H1 (cell line): ENCODE data around the gene BGN. TPM values are rescaled to one million over a fixed set of nuclear protein-coding genes. Genes with fewer than 3 reads are reported as not detected.

ENCODE experiments used
- CTCF ChIA-PET: fragments of 300-600 bp; sonication (Branson Sonifier 250); formaldehyde crosslinking; loops from one replicate; lab custom pipeline; 2021; ENCODE audit not compliant: partially characterized antibody; lab: Charles Lee
- POLR2A ChIA-PET: fragments of 300-600 bp; sonication (Branson Sonifier 250); formaldehyde crosslinking; loops from one replicate; lab custom pipeline; 2021; ENCODE audit warnings: inconsistent platforms; ENCODE audit not compliant: partially characterized antibody; lab: Charles Lee
- DNase-seq, 2 experiments: peaks; one replicate each; pipeline versions ENCODE4 v3.0.0 to v3.0.0-alpha.2; 2010 to 2022; ENCODE audit warnings: low spot score in 2 of 2, low read depth in 1 of 2, mixed read lengths in 1 of 2
- FAIRE-seq: peaks from 2 replicates; lab custom pipeline; 2011; peaks lifted over from hg19 to GRCh38; lab: Jason Lieb, UNC
- H2AFZ ChIP-seq: 2 replicates; pipeline ENCODE4 v1.8.1; 2012; ENCODE audit warnings: low read length, inconsistent platforms
- H2AK5ac ChIP-seq: 2 replicates; pipeline ENCODE4 v1.6.1; 2013; ENCODE audit warnings: low read depth, low read length
- H2BK120ac ChIP-seq: replicated peaks from 2 replicates; pipeline ENCODE3; 2013; ENCODE audit warnings: low read depth, low read length, inconsistent platforms
- H2BK12ac ChIP-seq: 2 replicates; pipeline ENCODE4 v1.6.1; 2013; ENCODE audit warnings: low read depth, low read length
- H2BK15ac ChIP-seq: 2 replicates; pipeline ENCODE4 v1.6.1; 2013; ENCODE audit warnings: low read length
- H2BK20ac ChIP-seq: 2 replicates; pipeline ENCODE4 v1.6.1; 2013; ENCODE audit warnings: low read length
- H2BK5ac ChIP-seq: 2 replicates; pipeline ENCODE4 v1.6.1; 2013; ENCODE audit warnings: low read depth, low read length
- H3K14ac ChIP-seq: 2 replicates; pipeline ENCODE4 v1.6.1; 2013; ENCODE audit warnings: inconsistent platforms; ENCODE audit not compliant: insufficient read length
- H3K18ac ChIP-seq: 2 replicates; pipeline ENCODE4 v1.6.1; 2013; ENCODE audit warnings: low read length; ENCODE audit errors: extremely low read depth
- H3K23ac ChIP-seq: 2 replicates; pipeline ENCODE4 v1.6.1; 2013; ENCODE audit warnings: inconsistent platforms; ENCODE audit not compliant: insufficient read length
- H3K23me2 ChIP-seq: 2 replicates; pipeline ENCODE4 v1.6.1; 2013; ENCODE audit warnings: low read depth, low read length
- H3K27ac ChIP-seq: 2 replicates; pipeline ENCODE4 v1.6.1; 2011; ENCODE audit warnings: low read depth, low read length, inconsistent platforms
- H3K27me3 ChIP-seq, 4 experiments: replicated peaks in 1 of 4; 1 replicate in 1 of 4; 2 replicates in 3 of 4; pipeline versions ENCODE4 v1.6.1 to v1.8.1; 2011 to 2013; ENCODE audit warnings: low read length in 3 of 4, mild to moderate bottlenecking in 3 of 4, inconsistent platforms in 2 of 4, mixed read lengths in 2 of 4, moderate library complexity in 1 of 4; ENCODE audit not compliant: control insufficient read depth in 3 of 4, insufficient read depth in 3 of 4; ENCODE audit errors: extremely low read depth in 1 of 4
- H3K36me3 ChIP-seq, 4 experiments: 2 replicates each; pipeline versions ENCODE4 v1.6.1 to v1.8.1; 2011 to 2013; ENCODE audit warnings: mild to moderate bottlenecking in 4 of 4, low read length in 3 of 4, moderate library complexity in 2 of 4, control low read depth in 1 of 4, inconsistent platforms in 1 of 4; ENCODE audit not compliant: insufficient read depth in 4 of 4, control insufficient read depth in 2 of 4
- H3K4ac ChIP-seq: replicated peaks from 2 replicates; pipeline ENCODE3; 2013; ENCODE audit warnings: low read length, low read depth, mixed read lengths, inconsistent platforms; ENCODE audit not compliant: insufficient read length
- H3K4me1 ChIP-seq, 4 experiments: replicated peaks in 1 of 4; 1 replicate in 1 of 4; 2 replicates in 3 of 4; pipeline versions ENCODE4 v1.6.1 to v1.8.1; 2011 to 2013; ENCODE audit warnings: low read length in 3 of 4, inconsistent platforms in 2 of 4, mixed read lengths in 1 of 4; ENCODE audit not compliant: insufficient read depth in 4 of 4, control insufficient read depth in 3 of 4
- H3K4me2 ChIP-seq, 2 experiments: 2 replicates each; pipeline versions ENCODE4 v1.6.1 to v1.8.1; 2011 to 2013; ENCODE audit warnings: low read depth in 2 of 2, low read length in 2 of 2, control low read depth in 1 of 2, inconsistent platforms in 1 of 2, mild to moderate bottlenecking in 1 of 2; ENCODE audit not compliant: insufficient read depth in 1 of 2
- H3K4me3 ChIP-seq, 4 experiments: fragments of 200-600, 300-600 bp in 1 of 4; sonication (generic), shearing (Covaris generic), sonication (Bioruptor Twin) in 1 of 4; 2 replicates each; pipeline versions ENCODE4 v1.5.1 to v1.8.1; 2011 to 2016; ENCODE audit warnings: low read length in 4 of 4, low read depth in 3 of 4, control low read depth in 2 of 4, inconsistent platforms in 2 of 4, mild to moderate bottlenecking in 2 of 4, mixed read lengths in 1 of 4, moderate library complexity in 1 of 4; ENCODE audit not compliant: insufficient read depth in 2 of 4; ENCODE audit errors: extremely low read depth in 1 of 4
- H3K56ac ChIP-seq: replicated peaks from 2 replicates; pipeline ENCODE3; 2013; ENCODE audit warnings: low read depth, mild to moderate bottlenecking, mixed read lengths, low read length, inconsistent platforms; ENCODE audit not compliant: insufficient read length
- H3K79me1 ChIP-seq: 2 replicates; pipeline ENCODE4 v1.6.1; 2013; ENCODE audit warnings: low read depth, low read length, control low read depth
- H3K79me2 ChIP-seq, 2 experiments: 2 replicates each; pipeline versions ENCODE4 v1.6.1 to v1.8.1; 2012 to 2013; ENCODE audit warnings: low read length in 2 of 2, mild to moderate bottlenecking in 2 of 2, inconsistent platforms in 1 of 2; ENCODE audit not compliant: insufficient read depth in 2 of 2, control insufficient read depth in 1 of 2
- H3K9ac ChIP-seq, 4 experiments: replicated peaks in 1 of 4; 1 replicate in 1 of 4; 2 replicates in 3 of 4; pipeline versions ENCODE4 v1.6.1 to v1.8.1; 2011 to 2013; ENCODE audit warnings: low read depth in 3 of 4, low read length in 3 of 4, control low read depth in 2 of 4, mild to moderate bottlenecking in 2 of 4, moderate library complexity in 2 of 4, inconsistent platforms in 1 of 4; ENCODE audit errors: extremely low read depth in 1 of 4
- H3K9me3 ChIP-seq, 2 experiments: 2 replicates each; pipeline versions ENCODE4 v1.6.1 to v1.8.1; 2012 to 2013; ENCODE audit warnings: mild to moderate bottlenecking in 2 of 2, moderate library complexity in 2 of 2, control low read depth in 1 of 2, inconsistent platforms in 1 of 2, low read depth in 1 of 2, low read length in 1 of 2, mixed read lengths in 1 of 2; ENCODE audit not compliant: insufficient read depth in 2 of 2
- H4K20me1 ChIP-seq, 2 experiments: replicated peaks in 1 of 2; 2 replicates each; pipeline versions ENCODE3 to v1.8.1; 2011 to 2013; ENCODE audit warnings: inconsistent platforms in 2 of 2, low read length in 2 of 2, mild to moderate bottlenecking in 1 of 2; ENCODE audit not compliant: insufficient read depth in 2 of 2, control insufficient read depth in 1 of 2
- H4K5ac ChIP-seq: 2 replicates; pipeline ENCODE4 v1.6.1; 2013; ENCODE audit warnings: low read length, low read depth, mixed read lengths, inconsistent platforms; ENCODE audit not compliant: insufficient read length
- H4K8ac ChIP-seq: 2 replicates; pipeline ENCODE4 v1.8.0; 2013; ENCODE audit warnings: mild to moderate bottlenecking, moderate library complexity, low read length, inconsistent platforms; ENCODE audit not compliant: insufficient read depth; ENCODE audit errors: extremely low read depth
- H4K91ac ChIP-seq: replicated peaks from 2 replicates; pipeline ENCODE3; 2013; ENCODE audit warnings: low read length, mixed read lengths, inconsistent platforms; ENCODE audit not compliant: insufficient read length
- CBX5 ChIP-seq: fragments of 300-800, 300-1000 bp; sonication (generic); IDR thresholded peaks from 2 replicates; pipeline ENCODE4 v1.7.1; 2016; ENCODE audit warnings: antibody characterized with exemption, low read length, low read depth
- CREB1 ChIP-seq: IDR thresholded peaks from 2 replicates; pipeline ENCODE4 v1.6.1; 2012; ENCODE audit warnings: inconsistent platforms
- CTCF ChIP-seq, 3 experiments: IDR thresholded peaks; 1 replicate in 2 of 3; 2 replicates in 1 of 3; pipeline versions ENCODE4 v1.5.1 to v1.6.1; 2011; ENCODE audit warnings: low read length in 3 of 3, mild to moderate bottlenecking in 3 of 3, inconsistent platforms in 2 of 3, low read depth in 1 of 3, moderate library complexity in 1 of 3; ENCODE audit not compliant: insufficient read depth in 1 of 3; ENCODE audit errors: control extremely low read depth in 1 of 3
- GTF2F1 ChIP-seq: IDR thresholded peaks from 2 replicates; pipeline ENCODE4 v1.6.1; 2012; ENCODE audit warnings: low read depth, low read length, improper control_type of control experiment, borderline replicate concordance
- HDAC6 ChIP-seq: IDR thresholded peaks from one replicate; pipeline ENCODE4 v1.7.1; 2012; ENCODE audit warnings: low read depth, mild to moderate bottlenecking, inconsistent platforms, low read length, moderate library complexity
- KDM4A ChIP-seq: IDR thresholded peaks from one replicate; pipeline ENCODE4 v1.7.1; 2012; ENCODE audit warnings: low read depth, mild to moderate bottlenecking, moderate library complexity, low read length, inconsistent platforms; ENCODE audit not compliant: severe bottlenecking
- NANOG ChIP-seq: IDR thresholded peaks from 2 replicates; pipeline ENCODE4 v1.6.1; 2011; ENCODE audit warnings: low read length, low read depth, mild to moderate bottlenecking, inconsistent platforms; ENCODE audit not compliant: insufficient read depth, poor library complexity, severe bottlenecking
- POLR2A ChIP-seq, 2 experiments: IDR thresholded peaks; 1 replicate in 1 of 2; 2 replicates in 1 of 2; pipeline ENCODE4 v1.6.1; 2011; ENCODE audit warnings: low read depth in 2 of 2, low read length in 2 of 2, mild to moderate bottlenecking in 2 of 2; ENCODE audit errors: control extremely low read depth in 1 of 2
- SUZ12 ChIP-seq: fragments of 200-600 bp; sonication (generic); IDR thresholded peaks from 2 replicates; pipeline ENCODE4 v1.6.1; 2012; ENCODE audit warnings: mild to moderate bottlenecking, inconsistent platforms, low read length, moderate library complexity, mixed read lengths
- TEAD4 ChIP-seq: IDR thresholded peaks from 2 replicates; pipeline ENCODE4 v1.6.1; 2012; ENCODE audit warnings: low read depth, low read length, inconsistent platforms, mixed read lengths
- WGBS, 2 experiments: shearing (Covaris generic) in 1 of 2; methylation state at CpG; one replicate each; pipeline versions ENCODE4 v1.1.6 to v1.1.7; 2013 to 2015; ENCODE audit warnings: low lambda C conversion rate in 2 of 2, mixed read lengths in 2 of 2, inconsistent platforms in 1 of 2, low coverage in 1 of 2, missing lambda C conversion rate in 1 of 2; ENCODE audit not compliant: insufficient replicate concordance in 2 of 2, insufficient coverage in 1 of 2, insufficient read length in 1 of 2; ENCODE audit errors: extremely low coverage in 1 of 2, missing lambda C conversion rate in 1 of 2; 5-methylcytosine and 5-hydroxymethylcytosine counted together
- polyA plus RNA-seq, 7 experiments: library from polyadenylated mRNA; depleted of rRNA in 3 of 7; stranded (reverse) in 5 of 7; unstranded in 2 of 7; fragments of >200 nt in 5 of 7; fragments of 200-250 nt in 2 of 7; gene quantifications; 1 replicate in 5 of 7; 2 replicates in 1 of 7; 4 replicates in 1 of 7; pipeline versions ENCODE4 v1.2.1 to v1.2.3, GENCODE V29; 2011 to 2013; ENCODE audit warnings: missing spikeins in 2 of 7, mixed read lengths in 2 of 7
- total RNA-seq: library from RNA; stranded (reverse); fragmentation: NEBNext Ultra II Directional; extraction: Animal tissue kit (Norgen Biotek cat#: 25700); gene quantifications from 2 replicates; pipeline ENCODE4 v1.2.1, GENCODE V29; 2021

The BGN gene
- total and polyA plus RNA-seq, 2 of the 8 experiments (the other 6 are each of a cell fraction or from before 2014, with no cell fraction given): 1.8 to 2.4 TPM

- no peak for DNase-seq
- no peak overlapping the region for H3K4ac ChIP-seq
- POLR2A ChIA-PET: no interaction called here
Measured at GRCh38 chrX:153537526-153538295, 42.9 kb downstream of the BGN start.

More at GRCh38 chrX:153537526-153538295, 42.9 kb downstream of the BGN start:
- Histone ChIP-seq H3K9me3 (no peaks in the 10 kb centered on the region), H4K8ac (no peak overlapping the region), H2BK5ac (no peak overlapping the region), H2BK20ac (no peak overlapping the region), H2AFZ (no peak overlapping the region), H3K79me2 (no peaks in the 10 kb centered on the region), H3K27ac (no peak overlapping the region), H3K18ac (no peak overlapping the region), H2AK5ac (no peak overlapping the region), H3K56ac (no peak overlapping the region), H3K14ac (no peak overlapping the region), H3K4me1 (no peaks in the 10 kb centered on the region; a peak in 1 of 7 replicates), H3K27me3 (no peaks in the 10 kb centered on the region), H3K79me1 (no peaks in the 10 kb centered on the region), H2BK15ac (no peak overlapping the region), H2BK12ac (no peak overlapping the region), H4K20me1 (no peaks in the 10 kb centered on the region), H2BK120ac (no peak overlapping the region), H3K23ac (no peak overlapping the region), H3K23me2 (no peaks in the 10 kb centered on the region), H3K4me2 (no peak overlapping the region), H3K36me3 (no peaks in the 10 kb centered on the region), H4K91ac (no peak overlapping the region), H4K5ac (no peak overlapping the region), H3K9ac (no peak overlapping the region), H3K4me3 (no peak overlapping the region)
- CTCF ChIA-PET: interaction anchor here (0.6 to 4.2 kb wide), 4 partner anchors 27 to 130 kb away, joined by 3 to 30 read pairs (median 10); no protein-coding TSS in a partner anchor
- 82% methylated on average over 3 of the region's 26 CpGs; no CpG with 5 or more reads in 1 of the 2 experiments for WGBS, 2 experiments
- TF ChIP-seq CTCF (IDR thresholded peaks at IDR 0.05; ENCODE audit: control extremely low read depth in 1 of 3, insufficient read depth in 1 of 3, low read depth in 1 of 3, low read length in 3 of 3) (no peak), TEAD4 (no peak), HDAC6 (no peak), POLR2A (IDR thresholded peaks at IDR 0.05; ENCODE audit: control extremely low read depth in 1 of 2, low read depth in 2 of 2, low read length in 2 of 2) (no peak), NANOG (no peak), SUZ12 (no peak), GTF2F1 (no peak), CREB1 (no peak), CBX5 (no peak), KDM4A (no peak)
- FAIRE-seq: no peak
